HEK293T (cell line): Measurements from ENCODE around the gene CD320.

Experiments
- BHLHE40 ChIP-seq: fragments of 450-650 bp; IDR thresholded peaks from 2 replicates; pipeline ENCODE4 v1.6.1; 2016; ENCODE audit warnings: mild to moderate bottlenecking, moderate library complexity, borderline replicate concordance
- CTBP1 ChIP-seq: fragments of 450-650 bp; IDR thresholded peaks from 2 replicates; pipeline ENCODE4 v1.6.1; 2016; ENCODE audit warnings: borderline replicate concordance
- FOXA1 ChIP-seq: fragments of 450-650 bp; IDR thresholded peaks from 2 replicates; pipeline ENCODE4 v1.6.1; 2016; ENCODE audit warnings: mild to moderate bottlenecking
- FOXK2 ChIP-seq: fragments of 450-650 bp; IDR thresholded peaks from 2 replicates; pipeline ENCODE4 v1.6.1; 2016; ENCODE audit warnings: mild to moderate bottlenecking
- FOXM1 ChIP-seq: fragments of 450-650 bp; IDR thresholded peaks from 2 replicates; pipeline ENCODE4 v1.6.1; 2017; ENCODE audit warnings: mild to moderate bottlenecking, borderline replicate concordance
- HDGF ChIP-seq: fragments of 450-650 bp; IDR thresholded peaks from 2 replicates; pipeline ENCODE4 v1.6.1; 2017; ENCODE audit warnings: antibody characterized with exemption, borderline replicate concordance
- L3MBTL2 ChIP-seq: fragments of 450-650 bp; conservative IDR thresholded peaks from 2 replicates; pipeline ENCODE4 v1.6.1; 2016; ENCODE audit warnings: mild to moderate bottlenecking
- LEF1 ChIP-seq: fragments of 450-650 bp; IDR thresholded peaks from 2 replicates; pipeline ENCODE4 v1.6.1; 2017; ENCODE audit warnings: mild to moderate bottlenecking, borderline replicate concordance
- NFRKB ChIP-seq: fragments of 450-650 bp; IDR thresholded peaks from 2 replicates; pipeline ENCODE4 v1.6.1; 2016; ENCODE audit warnings: mild to moderate bottlenecking, moderate library complexity
- PKNOX1 ChIP-seq: fragments of 450-650 bp; IDR thresholded peaks from 2 replicates; pipeline ENCODE4 v1.6.1; 2016
- SP1 ChIP-seq: fragments of 450-650 bp; IDR thresholded peaks from 2 replicates; pipeline ENCODE4 v1.6.1; 2017
- SUZ12 ChIP-seq: fragments of 450-650 bp; IDR thresholded peaks from 2 replicates; pipeline ENCODE4 v1.6.1; 2016; ENCODE audit warnings: mild to moderate bottlenecking
- TARDBP ChIP-seq: fragments of 450-650 bp; IDR thresholded peaks from 2 replicates; pipeline ENCODE4 v1.6.1; 2016
- ZNF384 ChIP-seq: fragments of 450-650 bp; IDR thresholded peaks from 2 replicates; pipeline ENCODE4 v1.6.1; 2016

- TF ChIP-seq LEF1 (no peak), SP1 (no peak), BHLHE40 (no peak), FOXA1 (no peak), PKNOX1 (no peak), HDGF (no peak), CTBP1 (no peak), ZNF384 (no peak), TARDBP (no peak), SUZ12 (no peak), L3MBTL2 (no peak), FOXK2 (no peak), FOXM1 (no peak), NFRKB (no peak)
These were observed 34.1 kb upstream of the CD320 start for GRCh38 chr19:8342316-8342683.
